Measurements from ENCODE around the gene IMPDH2.

- TF ChIP-seq POLR2AphosphoS5 (IDR thresholded peaks at IDR 0.05) (no peak), CTCF (IDR thresholded peaks at IDR 0.05) (no peak), EP300 (IDR thresholded peaks at IDR 0.05; ENCODE audit: low read depth) (no peak)
These were observed 28.1 kb upstream of the IMPDH2 start for GRCh38 chr3:49057268-49057667.

Data from transverse colon (tissue), 4 donors.